GM23248 (cell line): ENCODE data around the gene NCOA7. TPM values are rescaled to one million over a fixed set of nuclear protein-coding genes. Genes with fewer than 3 reads are reported as not detected.

Source experiments
- DNase-seq: peaks from one replicate; pipeline ENCODE4 v3.0.0-alpha.2; 2015
- H2AFZ ChIP-seq: fragments of 200-600 bp; sonication (generic); 2 replicates; pipeline ENCODE4 v1.6.1; 2016; ENCODE audit warnings: antibody characterized with exemption
- H3F3A ChIP-seq: fragments of 200-600 bp; sonication (generic); 2 replicates; pipeline ENCODE4 v1.6.1; 2016; ENCODE audit warnings: mild to moderate bottlenecking, antibody characterized with exemption, mixed run types; ENCODE audit not compliant: insufficient read depth
- H3K27ac ChIP-seq: fragments of 200-600 bp; sonication (generic); 2 replicates; pipeline ENCODE4 v1.5.1; 2016; ENCODE audit warnings: mild to moderate bottlenecking
- H3K27me3 ChIP-seq: fragments of 200-600 bp; sonication (generic); replicated peaks from 2 replicates; pipeline ENCODE4 v1.6.1; 2016; ENCODE audit warnings: mild to moderate bottlenecking; ENCODE audit not compliant: insufficient read depth
- H3K36me3 ChIP-seq: fragments of 200-600 bp; sonication (generic); 2 replicates; pipeline ENCODE4 v1.6.1; 2016; ENCODE audit warnings: low read depth, mild to moderate bottlenecking
- H3K4me1 ChIP-seq: fragments of 200-600 bp; sonication (generic); 2 replicates; pipeline ENCODE4 v1.6.1; 2016; ENCODE audit warnings: mild to moderate bottlenecking; ENCODE audit not compliant: insufficient read depth
- H3K4me2 ChIP-seq: fragments of 200-600 bp; sonication (generic); one replicate; pipeline ENCODE4 v1.6.1; 2016; ENCODE audit warnings: mild to moderate bottlenecking; ENCODE audit not compliant: unreplicated experiment
- H3K4me3 ChIP-seq: fragments of 200-600 bp; sonication (generic); 2 replicates; pipeline ENCODE4 v1.5.1; 2016; ENCODE audit warnings: mild to moderate bottlenecking
- H3K79me2 ChIP-seq: fragments of 200-600 bp; sonication (generic); 2 replicates; pipeline ENCODE4 v1.6.1; 2016; ENCODE audit warnings: mild to moderate bottlenecking; ENCODE audit not compliant: insufficient read depth
- H3K9ac ChIP-seq: fragments of 200-600 bp; sonication (generic); 2 replicates; pipeline ENCODE4 v1.6.1; 2016; ENCODE audit warnings: mild to moderate bottlenecking
- H3K9me2 ChIP-seq: fragments of 200-600 bp; sonication (generic); 2 replicates; pipeline ENCODE4 v1.6.1; 2016; ENCODE audit warnings: mixed run types, mild to moderate bottlenecking, moderate library complexity; ENCODE audit not compliant: insufficient read depth
- H3K9me3 ChIP-seq: fragments of 200-600 bp; sonication (generic); one replicate; pipeline ENCODE4 v1.6.1; 2017; ENCODE audit warnings: low read depth
- H4K20me1 ChIP-seq: fragments of 200-600 bp; sonication (generic); 2 replicates; pipeline ENCODE4 v1.6.0; 2016; ENCODE audit not compliant: insufficient read depth
- EZH2 ChIP-seq: fragments of 200-600 bp; sonication (generic); IDR thresholded peaks from 2 replicates; pipeline ENCODE4 v1.6.1; 2018; ENCODE audit warnings: antibody characterized with exemption, mild to moderate bottlenecking; ENCODE audit not compliant: insufficient read depth, poor library complexity, severe bottlenecking
- EZH2phosphoT487 ChIP-seq: fragments of 200-600 bp; sonication (generic); IDR thresholded peaks from 2 replicates; pipeline ENCODE4 v1.6.1; 2018; ENCODE audit warnings: antibody characterized with exemption, moderate library complexity, mild to moderate bottlenecking, low read depth; ENCODE audit not compliant: insufficient read depth
- WGBS, 2 experiments: methylation state at CpG; one replicate each; pipeline ENCODE4 v1.1.6; 2015 to 2017; ENCODE audit warnings: low lambda C conversion rate in 2 of 2, low coverage in 1 of 2; ENCODE audit errors: missing lambda C conversion rate in 2 of 2; 5-methylcytosine and 5-hydroxymethylcytosine counted together
- in situ Hi-C: fragments of 300-500 bp; cut with MboI; formaldehyde crosslinking; loops from 2 replicates; pipeline ENCODE4 v1.15.0; 2020
- polyA plus RNA-seq: library from polyadenylated mRNA; unstranded; fragments of >200 nt; fragmentation: Nextera tagmentation; extraction: Ambion mirVana; gene quantifications from 2 replicates; pipeline ENCODE4 v1.2.1, GENCODE V29; 2016
- total RNA-seq: library from RNA; depleted of rRNA; stranded (reverse); fragments of >200 nt; shearing (Covaris generic); gene quantifications from 2 replicates; pipeline ENCODE4 v1.2.3, GENCODE V29; 2014

The NCOA7 gene
- total and polyA plus RNA-seq, 2 experiments from 2014 or later = 9.5 to 10.2 TPM

GRCh38 chr6:125824946-125825771 is 34.4 kb downstream of the NCOA7 start:
- no peaks in the 10 kb centered on the region for H3K27me3 ChIP-seq
- no peak overlapping the region for H3K4me3 ChIP-seq
- H3F3A ChIP-seq = no peaks in the 10 kb centered on the region
- H3K79me2 ChIP-seq = no peaks in the 10 kb centered on the region
- no peaks in the 10 kb centered on the region for H3K36me3 ChIP-seq
- WGBS, 2 experiments = 48% methylated on average over 8 of the region's 8 CpGs
- no peak overlapping the region for H3K4me2 ChIP-seq
- no peaks in the 10 kb centered on the region for H3K9me3 ChIP-seq
- TF ChIP-seq EZH2 = no peak
- TF ChIP-seq EZH2phosphoT487 = no peak
- no peak overlapping the region for H3K9ac ChIP-seq
- H3K9me2 ChIP-seq = no peaks in the 10 kb centered on the region
- no peak overlapping the region for H2AFZ ChIP-seq
- DNase-seq = no peak
- no peak overlapping the region for H3K27ac ChIP-seq
- in situ Hi-C loops = no loop called here
- H3K4me1 ChIP-seq = peaks cover 9% of the 10 kb centered on the region; the same call in 1 of the 2 replicates
- H4K20me1 ChIP-seq = no peaks in the 10 kb centered on the region

DNA sequence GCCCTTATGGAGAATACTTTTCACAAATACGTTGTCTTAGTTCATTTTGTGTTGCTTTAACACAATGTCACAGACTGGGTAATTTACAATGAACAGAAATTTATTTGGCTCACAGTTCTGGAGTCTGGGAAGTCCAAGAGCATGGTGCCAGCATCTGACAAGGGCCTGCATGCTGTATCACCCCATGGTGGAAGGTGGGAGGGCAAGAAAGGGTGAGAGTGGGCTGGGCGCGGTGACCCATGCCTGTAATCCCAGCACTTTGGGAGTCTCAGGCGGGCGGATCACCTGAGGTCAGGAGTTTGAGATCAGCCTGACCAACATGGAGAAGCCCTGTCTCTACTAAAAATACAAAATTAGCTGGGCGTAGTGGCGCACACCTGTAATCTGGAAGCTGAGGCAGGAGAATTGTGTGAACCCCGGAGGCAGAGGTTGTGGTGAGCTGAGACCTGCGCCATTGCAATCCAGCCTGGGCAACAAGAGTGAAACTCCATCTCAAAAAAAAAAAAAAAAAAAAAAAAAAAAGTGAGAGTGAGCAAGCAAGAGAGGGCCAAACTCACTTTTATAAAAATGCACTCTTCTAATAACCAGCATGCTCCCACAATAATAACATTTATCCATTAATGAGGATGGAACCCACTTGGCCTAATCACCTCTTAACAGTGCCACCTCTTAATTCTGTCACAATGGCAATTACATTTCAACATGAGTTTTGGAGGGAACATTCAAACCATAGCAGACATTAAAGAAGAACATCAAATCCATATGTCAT is 36.1 kb downstream of the NCOA7 start:
- no peaks in the 10 kb centered on the region for H3K79me2 ChIP-seq
- no peaks in the 10 kb centered on the region for H3K9me3 ChIP-seq
- no peak overlapping the region for H3K27ac ChIP-seq
- no peak overlapping the region for H3K4me3 ChIP-seq
- peaks cover 5% of the 10 kb centered on the region; the same call in 1 of the 2 replicates for H3K4me1 ChIP-seq
- no peak overlapping the region for H3K4me2 ChIP-seq
- H4K20me1 ChIP-seq = no peaks in the 10 kb centered on the region
- no peaks in the 10 kb centered on the region for H3F3A ChIP-seq
- H3K9ac ChIP-seq = no peak overlapping the region
- in situ Hi-C loops = no loop called here
- no peaks in the 10 kb centered on the region for H3K27me3 ChIP-seq
- DNase-seq = no peak
- 96 to 99% methylated on average over 8 to 9 of the region's 9 CpGs for WGBS, 2 experiments
- no peaks in the 10 kb centered on the region for H3K9me2 ChIP-seq
- H3K36me3 ChIP-seq = no peaks in the 10 kb centered on the region
- no peak overlapping the region for H2AFZ ChIP-seq
- no peak for TF ChIP-seq EZH2
- TF ChIP-seq EZH2phosphoT487 = no peak

- Histone ChIP-seq H3K4me1 (no peaks in the 10 kb centered on the region; the same call in 1 of the 2 replicates), H3K4me2 (no peak overlapping the region), H4K20me1 (no peaks in the 10 kb centered on the region), H3K36me3 (no peaks in the 10 kb centered on the region), H3K9me3 (no peaks in the 10 kb centered on the region), H2AFZ (no peak overlapping the region), H3K79me2 (no peaks in the 10 kb centered on the region), H3K4me3 (no peak overlapping the region), H3K9me2 (no peaks in the 10 kb centered on the region), H3K27ac (no peak overlapping the region), H3K27me3 (no peaks in the 10 kb centered on the region), H3K9ac (no peak overlapping the region), H3F3A (no peaks in the 10 kb centered on the region)
- in situ Hi-C loops = no loop called here
- 44 to 46% methylated on average over 2 of the region's 2 CpGs for WGBS, 2 experiments
- no peak for DNase-seq
- TF ChIP-seq EZH2phosphoT487 (no peak), EZH2 (no peak)
These were observed 37.1 kb downstream of the NCOA7 start for GRCh38 chr6:125827788-125828320.

DNA sequence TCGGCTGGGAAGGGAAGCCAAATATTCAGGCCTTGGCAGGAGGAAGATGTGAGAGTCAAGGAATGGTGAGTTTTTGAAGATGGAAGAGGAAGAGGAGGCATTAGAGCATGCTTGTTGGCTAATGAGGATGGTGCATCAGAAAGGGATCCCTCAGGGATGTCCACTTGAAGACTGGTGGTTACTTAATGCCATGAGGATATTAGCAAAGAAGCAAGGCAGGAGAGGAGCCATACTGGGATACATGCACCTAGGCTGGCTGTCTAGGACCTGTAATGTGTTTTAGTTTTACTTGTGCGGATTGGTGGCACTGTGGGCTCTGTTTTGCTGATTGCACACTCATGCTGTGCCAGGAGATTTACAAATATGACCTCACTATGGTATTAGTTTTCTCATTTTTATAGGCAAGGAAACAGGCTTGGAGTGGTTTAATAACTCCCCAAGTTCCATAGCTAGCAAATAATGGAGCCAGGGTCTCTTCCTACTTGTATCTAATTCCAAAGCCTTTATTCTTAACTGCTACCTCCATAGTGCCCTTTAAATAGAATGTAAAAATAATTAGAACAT is 37.8 kb downstream of the NCOA7 start:
- WGBS, 2 experiments = 73 to 78% methylated on average over 2 of the region's 2 CpGs
- no peaks in the 10 kb centered on the region for H3K9me2 ChIP-seq
- no peaks in the 10 kb centered on the region for H3K27me3 ChIP-seq
- DNase-seq = no peak
- no peaks in the 10 kb centered on the region for H3F3A ChIP-seq
- no peak overlapping the region for H3K4me3 ChIP-seq
- in situ Hi-C loops = no loop called here
- no peaks in the 10 kb centered on the region for H3K9me3 ChIP-seq
- H3K4me2 ChIP-seq = no peak overlapping the region
- no peak overlapping the region for H3K9ac ChIP-seq
- H3K36me3 ChIP-seq = no peaks in the 10 kb centered on the region
- no peaks in the 10 kb centered on the region for H3K79me2 ChIP-seq
- H2AFZ ChIP-seq = no peak overlapping the region
- H3K4me1 ChIP-seq = no peaks in the 10 kb centered on the region; the same call in 1 of the 2 replicates
- no peaks in the 10 kb centered on the region for H4K20me1 ChIP-seq
- TF ChIP-seq EZH2phosphoT487 = no peak
- TF ChIP-seq EZH2 = no peak
- H3K27ac ChIP-seq = no peak overlapping the region
